Fibroblast of mammary gland (primary cell): ENCODE results near the gene PITPNM3.

Source experiments
- DNase-seq: peaks from one replicate; pipeline ENCODE4 v3.0.0-alpha.2; 2010; ENCODE audit warnings: low read depth
- H3K4me3 ChIP-seq: 2 replicates; pipeline ENCODE4 v1.5.1; 2011; ENCODE audit warnings: low read depth, mild to moderate bottlenecking, low read length, moderate library complexity; ENCODE audit not compliant: control insufficient read depth
- CTCF ChIP-seq: conservative IDR thresholded peaks from 2 replicates; pipeline ENCODE4 v1.5.1; 2011; ENCODE audit warnings: low read depth, low read length, inconsistent platforms; ENCODE audit not compliant: control insufficient read depth, insufficient read depth

The PITPNM3 gene

GRCh38 chr17:6539871-6540270, 16.5 kb downstream of the PITPNM3 start:
- TF ChIP-seq CTCF, result no peak
- DNase-seq, result no peak
- no peak overlapping the region for H3K4me3 ChIP-seq

GRCh38 chr17:6536566-6537065, 19.7 kb downstream of the PITPNM3 start:
- no peak for DNase-seq
- no peak overlapping the region for H3K4me3 ChIP-seq
- TF ChIP-seq CTCF, result no peak

GRCh38 chr17:6536053-6536452, 20.3 kb downstream of the PITPNM3 start:
- TF ChIP-seq CTCF, result no peak
- DNase-seq, result no peak
- H3K4me3 ChIP-seq, result no peak overlapping the region

- DNase-seq, result no peak
- H3K4me3 ChIP-seq, result no peak overlapping the region
- TF ChIP-seq CTCF, result no peak
Measured at GRCh38 chr17:6534846-6535514, 21.4 kb downstream of the PITPNM3 start.

GRCh38 chr17:6532441-6532885, 23.9 kb downstream of the PITPNM3 start:
- DNase-seq, result peak; percentile 51
- H3K4me3 ChIP-seq, result no peak overlapping the region
- TF ChIP-seq CTCF, result no peak

- H3K4me3 ChIP-seq, result no peak overlapping the region
- TF ChIP-seq CTCF, result no peak
- no peak for DNase-seq
Measured at GRCh38 chr17:6531575-6531974, 24.8 kb downstream of the PITPNM3 start.

GRCh38 chr17:6530324-6530920, 25.9 kb downstream of the PITPNM3 start:
- no peak for TF ChIP-seq CTCF
- DNase-seq, result no peak

More at GRCh38 chr17:6530324-6530920, 25.9 kb downstream of the PITPNM3 start:
- no peak overlapping the region for H3K4me3 ChIP-seq
